ENCODE results near the gene DPP6.

The DPP6 gene

DNA sequence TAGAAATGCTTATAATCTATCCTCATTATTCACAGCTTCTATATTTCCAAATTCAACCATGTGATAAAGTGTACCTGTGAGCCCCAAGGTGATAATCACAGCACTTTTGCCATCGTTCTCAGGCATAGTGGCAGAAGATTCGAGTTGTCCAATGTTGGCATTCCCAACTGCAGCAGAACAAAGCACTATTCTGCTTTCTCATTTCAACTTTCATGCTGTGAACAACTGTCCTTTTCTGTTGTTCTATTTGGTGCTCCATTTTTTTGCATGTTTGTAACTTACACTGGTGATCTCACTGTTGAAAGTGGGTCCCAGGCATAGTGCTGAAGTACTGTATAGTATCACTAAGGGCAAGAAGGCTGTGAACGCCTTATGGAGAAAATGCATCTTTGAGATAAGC is 512.5 kb downstream of the DPP6 start:
- DNase-seq = no peak
- TF ChIP-seq GATA1 (IDR thresholded peaks at IDR 0.05; ENCODE audit: low read depth, low read length) (no peak), POLR2A (IDR thresholded peaks at IDR 0.05; ENCODE audit: low read length) (no peak)

DNA sequence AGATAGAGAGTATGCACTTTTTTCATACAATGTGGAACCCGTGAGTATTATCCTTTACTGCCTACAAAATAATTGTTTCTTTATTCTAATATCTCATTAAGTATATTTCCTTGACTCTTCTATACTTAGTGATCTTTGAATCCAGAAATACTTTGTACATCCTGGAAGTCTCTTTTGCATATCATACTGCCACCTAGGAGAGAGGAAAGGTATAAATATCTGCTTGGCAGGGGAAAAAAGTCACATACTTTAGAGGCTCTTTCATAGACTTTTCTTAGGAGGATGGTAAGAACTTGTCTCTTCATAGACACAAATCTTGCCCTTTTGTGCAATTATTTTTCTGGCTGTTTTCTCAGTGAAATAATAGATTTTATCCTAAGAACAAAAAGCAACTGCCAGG is 514.7 kb downstream of the DPP6 start:
- DNase-seq = no peak
- TF ChIP-seq GATA1 (IDR thresholded peaks at IDR 0.05; ENCODE audit: low read depth, low read length) (no peak), POLR2A (IDR thresholded peaks at IDR 0.05; ENCODE audit: low read length) (no peak)

DNA sequence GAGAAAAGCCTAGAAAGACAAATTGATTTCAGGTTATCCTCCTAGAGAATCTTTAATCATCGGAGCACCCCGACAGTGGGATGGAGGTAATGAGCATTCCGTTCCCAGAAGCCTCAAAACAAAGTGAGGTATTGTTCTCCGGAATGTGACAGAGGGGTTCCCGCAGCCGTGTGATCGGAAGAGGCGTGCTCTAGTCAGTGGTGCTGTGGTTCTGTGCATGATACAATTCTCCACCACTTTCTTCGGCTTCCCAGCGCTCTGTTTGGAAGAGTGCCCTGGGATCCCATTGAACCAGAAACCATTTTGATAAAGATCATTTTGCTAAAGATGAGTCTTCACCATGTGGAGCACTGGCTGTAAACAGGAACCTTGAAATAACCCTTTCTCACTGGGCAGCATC is 516.1 kb downstream of the DPP6 start:
- TF ChIP-seq GATA1 (IDR thresholded peaks at IDR 0.05; ENCODE audit: low read depth, low read length) = no peak
- no peak for TF ChIP-seq POLR2A (IDR thresholded peaks at IDR 0.05; ENCODE audit: low read length)
- DNase-seq = no peak

DNA sequence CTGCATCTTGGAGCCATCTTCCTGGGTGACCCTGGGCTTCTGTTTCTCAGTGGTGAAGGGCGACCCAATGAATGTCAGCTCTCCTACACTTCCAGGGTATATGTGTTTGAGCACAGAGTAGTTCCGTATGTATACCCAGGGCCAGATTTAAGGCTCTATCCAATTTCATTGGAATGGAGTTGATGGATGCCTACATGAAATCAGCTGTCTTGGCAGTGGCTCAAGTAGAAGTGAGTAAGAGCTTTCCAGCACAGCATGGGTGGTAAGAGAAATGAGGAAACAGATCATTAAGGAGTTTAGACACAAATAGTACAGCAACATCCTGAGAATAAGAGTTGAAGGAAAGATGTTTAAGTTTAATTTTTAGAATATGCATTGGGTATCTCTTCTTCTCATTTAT is 517.7 kb downstream of the DPP6 start:
- no peak for TF ChIP-seq GATA1 (IDR thresholded peaks at IDR 0.05; ENCODE audit: low read depth, low read length)
- TF ChIP-seq POLR2A (IDR thresholded peaks at IDR 0.05; ENCODE audit: low read length) = no peak
- no peak for DNase-seq

DNA sequence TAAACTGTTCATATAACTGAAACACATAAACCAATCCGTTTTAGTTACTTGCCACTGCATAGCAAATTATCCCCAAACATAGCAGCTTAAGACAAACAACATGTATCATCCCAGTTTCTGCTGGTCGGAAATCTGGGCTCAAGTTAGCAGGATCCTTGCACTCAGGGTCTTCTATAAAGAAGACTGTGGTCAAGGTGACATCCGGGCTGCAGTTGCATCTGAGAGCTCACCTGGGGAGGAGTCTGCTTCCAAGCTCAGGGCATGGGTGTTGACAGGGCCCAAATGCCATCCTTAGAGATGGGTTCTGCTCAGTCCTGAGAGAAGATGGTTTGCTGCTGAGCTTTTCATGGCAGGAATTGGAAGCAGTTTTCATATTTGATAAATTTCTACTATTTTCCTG is 519.6 kb downstream of the DPP6 start:
- TF ChIP-seq POLR2A (IDR thresholded peaks at IDR 0.05; ENCODE audit: low read length) (no peak), GATA1 (IDR thresholded peaks at IDR 0.05; ENCODE audit: low read depth, low read length) (no peak)
- no peak for DNase-seq

DNA sequence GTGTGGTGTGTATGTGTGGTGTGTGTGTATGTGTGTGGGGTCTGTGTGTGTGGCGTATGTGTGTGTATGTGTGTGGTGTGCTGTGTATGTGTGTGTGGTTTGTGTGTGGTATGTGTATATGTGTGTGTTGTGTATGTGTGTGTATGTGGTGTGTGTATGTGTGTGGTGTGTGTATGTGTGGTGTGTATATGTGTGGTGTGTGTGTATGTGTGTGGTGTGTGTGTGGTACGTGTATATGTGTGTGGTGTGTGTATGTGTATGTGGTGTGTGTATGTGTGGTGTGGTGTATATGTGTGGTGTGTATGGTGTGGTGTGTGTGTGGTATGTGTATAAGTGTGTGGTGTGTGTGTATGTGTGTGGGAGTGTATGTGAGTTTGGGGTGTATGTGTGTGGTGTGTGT is 522.0 kb downstream of the DPP6 start:
- TF ChIP-seq POLR2A (IDR thresholded peaks at IDR 0.05; ENCODE audit: low read length) (no peak), GATA1 (IDR thresholded peaks at IDR 0.05; ENCODE audit: low read depth, low read length) (no peak)
- DNase-seq = no peak

DNA sequence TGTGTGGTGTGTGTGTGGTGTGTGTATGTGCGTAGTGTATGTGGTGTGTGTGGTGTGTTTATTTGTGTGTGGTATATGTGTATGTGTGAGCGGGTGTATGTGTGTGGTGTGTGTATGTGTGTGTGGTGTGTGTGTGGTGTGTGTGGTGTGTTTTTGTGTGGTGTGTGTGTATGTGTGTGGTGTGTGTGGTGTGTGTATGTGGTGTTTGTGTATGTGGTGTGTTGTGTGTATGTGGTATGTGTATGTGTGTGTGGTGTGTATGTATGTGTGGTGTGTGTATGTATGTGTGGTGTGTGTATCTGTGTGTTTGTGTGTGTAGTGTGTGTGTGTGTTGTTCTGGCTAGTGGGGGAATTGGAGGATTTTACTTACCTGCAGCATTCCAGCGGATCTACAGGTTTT is 523.3 kb downstream of the DPP6 start:
- TF ChIP-seq POLR2A (IDR thresholded peaks at IDR 0.05; ENCODE audit: low read length) (no peak), GATA1 (IDR thresholded peaks at IDR 0.05; ENCODE audit: low read depth, low read length) (no peak)
- peak in 1 of 2 experiments; percentile 6 for DNase-seq

DNA sequence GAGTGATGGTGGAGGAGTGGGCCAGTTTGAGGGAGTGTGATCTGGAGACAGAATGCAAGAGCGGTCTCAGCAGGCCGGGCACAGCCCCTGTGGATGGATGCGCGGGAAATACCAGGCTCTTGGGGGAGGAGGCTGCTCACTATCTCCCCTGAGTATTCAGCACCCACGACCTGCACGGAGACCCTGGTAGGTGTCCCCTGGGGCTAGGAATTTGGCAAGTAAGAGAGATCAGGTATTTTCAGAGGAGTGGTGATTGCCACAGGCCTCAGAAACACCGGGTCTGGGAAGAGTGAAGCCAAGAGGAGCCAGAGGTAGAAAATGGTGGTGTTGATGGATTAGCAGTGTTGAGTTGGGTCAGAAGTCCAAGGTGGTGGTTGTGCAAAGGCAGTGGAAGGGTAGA is 524.4 kb downstream of the DPP6 start:
- no peak for DNase-seq
- TF ChIP-seq GATA1 (IDR thresholded peaks at IDR 0.05; ENCODE audit: low read depth, low read length) (no peak), POLR2A (IDR thresholded peaks at IDR 0.05; ENCODE audit: low read length) (no peak)

DNA sequence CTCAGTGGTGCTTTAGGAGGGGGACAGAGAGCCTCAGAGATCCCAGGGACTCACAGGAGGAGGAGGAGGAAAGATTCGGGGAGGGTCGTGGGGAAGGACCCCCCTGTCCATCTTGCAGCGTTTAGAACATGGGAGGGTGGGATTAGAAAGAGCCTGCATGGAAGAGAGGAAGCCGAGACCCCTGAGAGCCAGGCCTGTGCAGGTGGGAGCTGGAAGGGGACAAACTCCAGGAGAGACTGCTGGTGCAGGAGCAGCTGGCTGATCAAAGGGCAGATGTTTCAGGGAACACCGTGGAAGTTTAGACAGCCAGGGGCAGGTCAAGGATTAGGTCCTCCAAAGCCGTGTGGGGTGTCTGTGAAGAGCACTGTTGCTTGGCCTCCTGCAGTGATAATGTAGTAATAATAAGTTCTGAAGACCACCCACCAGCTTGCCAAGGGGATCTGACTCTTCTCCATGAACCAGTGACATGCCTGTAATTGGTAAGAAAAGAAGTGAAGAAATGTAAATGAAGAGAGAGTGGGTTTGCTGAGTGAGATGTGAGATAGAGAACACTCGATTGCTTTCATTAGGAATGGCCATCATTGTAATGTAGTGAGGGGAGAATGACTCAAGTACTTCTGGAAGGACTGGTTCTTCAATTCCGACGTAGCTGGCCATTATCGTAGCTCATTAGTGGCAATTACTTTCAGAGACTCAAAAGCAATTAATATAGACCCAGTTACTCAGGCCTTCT is 525.1 kb downstream of the DPP6 start:
- no peak for DNase-seq
- TF ChIP-seq GATA1 (IDR thresholded peaks at IDR 0.05; ENCODE audit: low read depth, low read length) (no peak), POLR2A (IDR thresholded peaks at IDR 0.05; ENCODE audit: low read length) (no peak)

DNA sequence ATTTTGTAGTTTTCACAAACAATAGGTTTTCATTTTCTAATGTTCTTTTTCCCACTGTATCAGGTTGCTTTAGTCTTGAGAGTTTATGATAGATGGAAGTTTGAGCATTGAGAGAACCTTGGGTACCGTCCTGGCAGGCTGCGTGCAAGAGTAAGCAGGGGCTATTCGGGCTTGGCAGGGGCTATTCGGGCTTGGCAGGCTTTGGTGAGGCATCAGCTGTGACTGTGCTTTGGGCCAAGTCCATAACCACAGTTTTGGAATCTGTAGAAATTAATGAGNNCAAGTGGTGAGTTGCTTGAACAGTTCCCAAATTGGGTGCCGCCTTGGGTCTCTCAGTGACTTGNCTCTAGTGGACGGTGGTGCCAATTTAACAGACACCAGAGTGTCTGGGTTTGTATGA is 526.1 kb downstream of the DPP6 start:
- no peak for TF ChIP-seq POLR2A (IDR thresholded peaks at IDR 0.05; ENCODE audit: low read length)
- TF ChIP-seq GATA1 (IDR thresholded peaks at IDR 0.05; ENCODE audit: low read depth, low read length) = no peak
- no peak for DNase-seq

DNA sequence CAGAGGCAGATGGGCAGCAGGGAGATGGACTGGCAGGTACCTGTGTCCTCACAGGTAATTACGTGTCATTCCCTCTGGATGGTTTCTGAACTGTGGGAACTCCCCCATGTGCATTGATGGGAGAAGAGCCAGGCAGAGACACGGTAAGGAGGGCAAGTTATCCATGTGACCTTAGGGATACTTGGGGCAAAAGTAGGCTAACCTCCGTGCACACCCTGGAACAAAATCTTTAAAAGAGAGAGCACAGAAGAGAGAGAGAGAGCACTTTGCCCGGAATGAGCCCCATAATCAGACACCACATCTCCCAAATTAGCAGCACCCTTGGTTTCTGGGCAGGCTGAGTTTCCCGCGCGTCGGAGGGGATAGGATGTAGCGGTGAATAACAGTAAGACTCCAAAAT is 527.5 kb downstream of the DPP6 start:
- TF ChIP-seq POLR2A (IDR thresholded peaks at IDR 0.05; ENCODE audit: low read length) (no peak), GATA1 (IDR thresholded peaks at IDR 0.05; ENCODE audit: low read depth, low read length) (no peak)
- DNase-seq = no peak

DNA sequence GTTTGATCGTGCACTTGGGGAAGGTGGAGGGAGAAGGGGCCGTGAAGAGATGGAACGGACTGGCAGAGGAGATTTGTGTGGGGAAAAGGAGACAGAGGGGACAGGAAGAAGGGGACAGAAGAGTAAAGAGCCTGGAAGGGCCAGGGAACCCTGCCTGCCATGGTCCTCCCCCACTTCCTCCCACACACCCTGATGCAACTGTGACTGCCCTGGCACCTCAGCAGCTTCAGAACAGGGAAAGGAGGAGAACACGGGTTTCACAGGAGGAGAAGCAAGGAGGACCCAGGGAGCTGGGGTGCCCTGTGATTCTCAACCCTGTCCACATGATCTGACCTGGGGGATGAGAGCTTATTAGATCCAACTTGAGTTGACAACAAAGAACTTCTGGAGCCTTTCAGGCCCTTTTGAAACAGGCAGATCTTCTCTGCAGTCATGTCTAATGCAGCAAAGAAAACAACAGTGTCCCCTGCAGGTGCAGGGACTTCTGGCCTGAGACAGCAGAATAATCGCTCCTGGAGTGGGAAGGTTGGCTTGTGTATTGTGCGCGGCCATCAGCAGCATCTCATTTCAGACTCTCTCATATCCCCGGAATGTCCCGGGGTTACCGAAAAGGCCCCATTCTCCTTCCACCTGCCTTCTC is 529.2 kb downstream of the DPP6 start:
- TF ChIP-seq POLR2A (IDR thresholded peaks at IDR 0.05; ENCODE audit: low read length) (no peak), GATA1 (IDR thresholded peaks at IDR 0.05; ENCODE audit: low read depth, low read length) (no peak)
- no peak for DNase-seq

DNA sequence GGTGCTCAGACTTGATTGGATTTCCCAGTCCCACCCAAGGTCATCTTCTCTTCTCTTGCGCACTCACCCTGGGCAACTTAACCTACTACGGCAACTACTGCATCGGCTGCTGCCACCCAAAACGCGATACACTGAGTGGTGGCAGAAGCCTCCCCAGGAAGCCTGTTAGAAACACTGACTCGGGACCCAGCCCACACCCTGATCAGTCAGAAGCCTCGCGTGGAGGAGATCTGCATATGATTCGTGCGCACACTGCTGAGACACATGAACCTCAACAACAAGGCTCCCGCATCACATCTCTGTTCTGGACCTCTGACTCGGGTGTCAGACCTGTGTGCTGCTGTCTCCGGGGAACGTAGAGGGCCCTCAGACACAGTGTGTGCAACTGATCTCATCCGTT is 531.3 kb downstream of the DPP6 start:
- no peak for DNase-seq
- TF ChIP-seq POLR2A (IDR thresholded peaks at IDR 0.05; ENCODE audit: low read length) = no peak
- TF ChIP-seq GATA1 (IDR thresholded peaks at IDR 0.05; ENCODE audit: low read depth, low read length) = no peak

DNA sequence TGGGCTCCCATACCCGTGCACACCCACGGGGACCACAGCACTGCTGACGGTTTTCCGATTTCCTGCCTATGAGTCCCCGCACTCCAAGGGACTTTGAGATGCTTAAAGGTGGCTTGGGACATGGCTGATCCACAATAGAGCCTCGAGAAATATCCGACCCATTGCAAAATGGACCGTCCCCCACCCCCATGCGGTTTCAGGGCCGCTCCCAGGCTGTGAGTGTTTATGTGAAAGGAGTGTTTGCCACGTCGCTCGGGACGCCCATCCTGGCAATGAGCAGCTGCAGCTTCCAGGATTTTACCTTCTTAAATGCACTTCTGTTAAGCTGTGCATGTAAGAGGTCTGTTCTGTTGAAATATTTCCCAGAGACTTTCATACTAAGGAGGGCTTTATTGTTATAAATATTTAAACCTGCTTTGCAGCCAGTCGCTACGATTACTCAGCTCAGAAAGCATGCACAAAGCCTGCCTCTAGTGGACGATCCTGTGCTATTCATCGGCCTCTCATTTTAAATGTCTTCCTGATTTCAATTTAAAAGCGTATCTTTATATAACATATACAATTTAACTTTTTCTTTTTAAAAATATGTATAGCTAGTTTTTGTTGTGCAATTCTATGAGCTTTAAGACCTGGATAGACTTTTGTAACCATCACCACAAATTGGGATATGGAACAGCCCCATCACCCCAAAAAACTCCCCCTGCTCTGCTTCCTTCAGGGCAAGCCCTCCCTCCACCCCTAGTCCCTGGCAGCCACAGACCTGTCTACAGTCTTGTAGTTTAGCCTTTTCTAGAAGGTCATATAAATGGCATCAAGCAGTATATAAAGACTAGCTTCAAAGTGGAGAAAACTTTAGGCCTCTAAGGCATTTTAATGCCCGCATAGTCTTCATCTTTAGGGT is 532.4 kb downstream of the DPP6 start:
- no peak for DNase-seq
- TF ChIP-seq POLR2A (IDR thresholded peaks at IDR 0.05; ENCODE audit: low read length) = no peak
- TF ChIP-seq GATA1 (IDR thresholded peaks at IDR 0.05; ENCODE audit: low read depth, low read length) = no peak
